ENCODE results near the gene ITPK1.
"Not testable (repeated sequence)": the region's sequence is repeated elsewhere in the genome, so short reads cannot be mapped to it uniquely, and the experiment has no call there.

ITPK1 gene

DNA sequence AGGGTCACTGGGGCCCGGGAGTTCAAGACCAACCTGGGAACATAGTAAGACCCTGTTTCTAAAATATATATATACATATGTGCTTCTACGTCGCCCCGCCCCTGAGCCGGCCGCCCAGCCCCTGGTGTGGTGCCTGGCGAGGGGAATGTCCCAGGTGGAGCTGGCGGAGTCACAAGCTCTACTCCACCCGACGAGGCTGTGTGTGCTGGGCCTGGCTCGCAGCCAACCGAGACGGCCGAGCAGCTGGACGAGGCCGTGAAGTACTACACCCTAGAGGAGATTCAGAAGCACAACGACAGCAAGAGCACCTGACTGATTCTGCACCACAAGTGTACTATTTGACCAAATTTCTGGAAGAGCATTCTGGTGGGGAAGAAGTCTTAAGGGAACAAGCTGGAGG, 22.1 kb upstream of the ITPK1 start:
- CTCF ChIA-PET = interaction anchor here (0.6 to 12.8 kb wide), 8 partner anchors 9 to 185 kb away, joined by 3 to 153 read pairs (median 4); partner anchors contain the start of gene ITPK1
- TF ChIP-seq CTCF (IDR thresholded peaks at IDR 0.05; ENCODE audit: control extremely low read depth, extremely low read depth, low read depth, missing control alignments) = no peak
- POLR2A ChIA-PET = no interaction called here
- no peak for DNase-seq (ENCODE audit: extremely low spot score)

DNA sequence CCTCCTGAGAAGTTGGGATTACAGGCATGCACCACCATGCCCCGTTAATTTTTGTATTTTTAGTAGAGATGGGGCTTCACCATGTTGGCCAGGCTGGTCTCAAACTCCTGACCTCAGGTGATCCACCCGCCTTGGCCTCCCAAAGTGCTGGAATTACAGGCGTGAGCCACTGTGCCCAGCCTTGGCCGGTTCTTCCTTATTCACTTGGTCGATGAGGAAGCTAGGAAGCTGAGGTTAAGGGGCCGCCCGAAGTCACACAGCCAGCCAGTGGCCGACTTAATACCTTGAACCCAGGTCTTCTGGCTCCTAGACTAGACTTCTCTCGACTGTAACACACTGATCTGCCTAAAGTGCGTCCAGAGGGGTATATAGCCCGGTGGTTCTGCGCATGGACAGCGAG, 20.8 kb upstream of the ITPK1 start:
- CTCF ChIA-PET = interaction anchor here (12.8 kb wide), 1 partner anchor 26 kb away, joined by 153 read pairs; the partner anchor contains the start of gene ITPK1
- POLR2A ChIA-PET; DNase-seq (ENCODE audit: extremely low spot score): not testable (repeated sequence)

GRCh38 chr14:93136009-93136408, 20.3 kb upstream of the ITPK1 start:
- POLR2A ChIA-PET = no interaction called here
- no peak for DNase-seq (ENCODE audit: extremely low spot score)
- CTCF ChIA-PET = interaction anchor here (1.1 to 12.8 kb wide), 2 partner anchors 26 to 28 kb away, joined by 4 to 153 read pairs; partner anchors contain the start of gene ITPK1
- TF ChIP-seq CTCF (IDR thresholded peaks at IDR 0.05; ENCODE audit: control extremely low read depth, extremely low read depth, low read depth, missing control alignments) = no peak

DNA sequence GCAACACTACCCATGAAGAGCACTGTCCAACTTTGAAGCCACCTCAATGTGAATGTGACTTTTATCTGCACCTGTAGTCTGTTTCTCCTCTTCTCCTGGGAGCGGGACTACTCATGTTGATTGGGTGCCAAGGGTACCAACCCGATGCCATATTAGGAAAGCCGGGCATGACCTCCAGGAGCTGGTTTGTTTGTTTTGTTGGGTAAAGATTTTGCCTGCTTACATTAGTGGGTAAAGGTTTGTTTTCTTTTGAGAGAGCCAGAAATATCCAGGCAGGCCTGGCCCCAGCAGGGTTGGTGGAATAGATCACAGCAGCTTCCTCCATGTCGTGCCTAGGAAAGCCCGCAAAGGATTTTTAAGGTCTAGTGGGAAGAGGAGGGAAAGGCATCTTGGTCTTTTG, 19.7 kb upstream of the ITPK1 start:
- no peak for TF ChIP-seq CTCF (IDR thresholded peaks at IDR 0.05; ENCODE audit: control extremely low read depth, extremely low read depth, low read depth, missing control alignments)
- DNase-seq (ENCODE audit: extremely low spot score) = no peak
- ChIA-PET CTCF (interaction anchor here (1.1 to 12.8 kb wide), 2 partner anchors 25 to 28 kb away, joined by 4 to 153 read pairs; partner anchors contain the start of gene ITPK1), POLR2A (no interaction called here)

DNA sequence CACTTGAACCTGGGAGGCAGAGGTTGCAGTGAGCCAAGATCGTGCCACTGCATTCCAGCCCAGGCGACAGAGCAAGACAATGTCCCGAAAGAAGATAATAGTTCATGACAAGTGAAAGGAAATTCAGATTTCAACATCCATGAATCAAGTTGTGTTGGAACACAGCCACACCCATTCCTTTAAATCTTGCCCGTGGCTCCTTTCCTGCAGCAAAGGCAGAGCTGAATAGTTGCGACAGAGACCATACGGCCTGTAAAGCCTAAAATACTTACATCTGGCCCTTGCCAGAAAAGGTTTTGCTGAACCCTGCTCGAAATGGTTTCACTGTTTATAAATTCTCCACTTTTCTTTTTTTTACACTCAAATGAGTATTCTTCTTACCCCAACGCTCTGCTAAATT, 17.7 kb upstream of the ITPK1 start:
- ChIA-PET POLR2A (no interaction called here), CTCF (interaction anchor here (1.1 to 12.8 kb wide), 5 partner anchors 11 to 180 kb away, joined by 4 to 153 read pairs (median 16); partner anchors contain the start of gene ITPK1)
- no peak for DNase-seq (ENCODE audit: extremely low spot score)
- no peak for TF ChIP-seq CTCF (IDR thresholded peaks at IDR 0.05; ENCODE audit: control extremely low read depth, extremely low read depth, low read depth, missing control alignments)

GRCh38 chr14:93132472-93133065, 16.8 kb upstream of the ITPK1 start:
- peak; percentile 49 for TF ChIP-seq CTCF (IDR thresholded peaks at IDR 0.05; ENCODE audit: control extremely low read depth, extremely low read depth, low read depth, missing control alignments)
- POLR2A ChIA-PET = interaction anchor here (0.6 kb wide), 1 partner anchor 74 kb away, joined by 3 read pairs; no protein-coding TSS in a partner anchor
- DNase-seq (ENCODE audit: extremely low spot score) = no peak
- CTCF ChIA-PET = interaction anchor here (0.7 to 12.8 kb wide), 22 partner anchors 9 to 186 kb away, joined by 3 to 153 read pairs (median 5); partner anchors contain the start of genes ITPK1 and UBR7

GRCh38 chr14:93131257-93131820, 15.6 kb upstream of the ITPK1 start:
- CTCF ChIA-PET = interaction anchor here (1.0 to 12.8 kb wide), 13 partner anchors 8 to 184 kb away, joined by 3 to 153 read pairs (median 7); partner anchors contain the start of gene ITPK1
- DNase-seq (ENCODE audit: extremely low spot score); POLR2A ChIA-PET: not testable (repeated sequence)
